MM.1S (cell line): ENCODE measurements around the gene AQP10.

Source experiments
- EZH2 ChIP-seq: fragments of 300-600 bp; sonication (generic); optimal IDR thresholded peaks from 2 replicates; pipeline ENCODE3; 2017; ENCODE audit warnings: low read depth, mild to moderate bottlenecking, antibody characterized with exemption, low read length, mixed read lengths
- EZH2phosphoT487 ChIP-seq: fragments of 300-600 bp; sonication (generic); IDR thresholded peaks from 2 replicates; pipeline ENCODE4 v1.6.1; 2018; ENCODE audit warnings: antibody characterized with exemption, low read length
- TF ChIP-seq, protein P1 (sequence below): fragments of 300-600 bp; sonication (generic); IDR thresholded peaks from 2 replicates; pipeline ENCODE4 v1.5.1; 2016; ENCODE audit warnings: antibody characterized with exemption, low read length, mixed read lengths

- TF ChIP-seq, protein P1, sequence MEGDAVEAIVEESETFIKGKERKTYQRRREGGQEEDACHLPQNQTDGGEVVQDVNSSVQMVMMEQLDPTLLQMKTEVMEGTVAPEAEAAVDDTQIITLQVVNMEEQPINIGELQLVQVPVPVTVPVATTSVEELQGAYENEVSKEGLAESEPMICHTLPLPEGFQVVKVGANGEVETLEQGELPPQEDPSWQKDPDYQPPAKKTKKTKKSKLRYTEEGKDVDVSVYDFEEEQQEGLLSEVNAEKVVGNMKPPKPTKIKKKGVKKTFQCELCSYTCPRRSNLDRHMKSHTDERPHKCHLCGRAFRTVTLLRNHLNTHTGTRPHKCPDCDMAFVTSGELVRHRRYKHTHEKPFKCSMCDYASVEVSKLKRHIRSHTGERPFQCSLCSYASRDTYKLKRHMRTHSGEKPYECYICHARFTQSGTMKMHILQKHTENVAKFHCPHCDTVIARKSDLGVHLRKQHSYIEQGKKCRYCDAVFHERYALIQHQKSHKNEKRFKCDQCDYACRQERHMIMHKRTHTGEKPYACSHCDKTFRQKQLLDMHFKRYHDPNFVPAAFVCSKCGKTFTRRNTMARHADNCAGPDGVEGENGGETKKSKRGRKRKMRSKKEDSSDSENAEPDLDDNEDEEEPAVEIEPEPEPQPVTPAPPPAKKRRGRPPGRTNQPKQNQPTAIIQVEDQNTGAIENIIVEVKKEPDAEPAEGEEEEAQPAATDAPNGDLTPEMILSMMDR, result no peak
- no peak for TF ChIP-seq EZH2phosphoT487
- TF ChIP-seq EZH2, result no peak
Measured at GRCh38 chr1:154295408-154296235, 25.3 kb upstream of the AQP10 start.
